CD14-positive monocyte (primary cell): Measurements from ENCODE around the gene PIP5K1A. TPM values are rescaled to one million over a fixed set of nuclear protein-coding genes. Genes with fewer than 3 reads are reported as not detected.

Experiments
- DNase-seq, 3 donors: peaks; one replicate each; pipeline ENCODE4 v3.0.0-alpha.2; 2011 to 2022
- H2AFZ ChIP-seq: 2 replicates; pipeline ENCODE4 v1.6.0; 2012; ENCODE audit warnings: mild to moderate bottlenecking, low read depth, low read length, inconsistent platforms; ENCODE audit not compliant: insufficient read depth, poor library complexity, severe bottlenecking
- H3K27ac ChIP-seq, 2 donors: 1 replicate in 1 of 2; 2 replicates in 1 of 2; pipeline ENCODE4 v1.5.1; 2012 to 2013; ENCODE audit warnings: low read length in 2 of 2, control low read depth in 1 of 2, inconsistent platforms in 1 of 2, low read depth in 1 of 2, mild to moderate bottlenecking in 1 of 2
- H3K27me3 ChIP-seq, 2 donors: one replicate each; pipeline versions ENCODE4 v1.6.0 to v1.6.1; 2011 to 2013; ENCODE audit warnings: low read length in 2 of 2; ENCODE audit not compliant: control insufficient read depth in 2 of 2, insufficient read depth in 2 of 2
- H3K36me3 ChIP-seq, 2 donors: replicated peaks in 1 of 2; 1 replicate in 1 of 2; 2 replicates in 1 of 2; pipeline versions ENCODE4 v1.5.1 to v1.6.1; 2012 to 2013; ENCODE audit warnings: low read length in 2 of 2, control low read depth in 1 of 2, inconsistent platforms in 1 of 2, mild to moderate bottlenecking in 1 of 2; ENCODE audit not compliant: insufficient read depth in 2 of 2, control insufficient read depth in 1 of 2
- H3K4me1 ChIP-seq, 2 donors: 1 replicate in 1 of 2; 2 replicates in 1 of 2; pipeline versions ENCODE4 v1.5.1 to v1.6.1; 2012 to 2013; ENCODE audit warnings: low read length in 2 of 2, control low read depth in 1 of 2, inconsistent platforms in 1 of 2, mild to moderate bottlenecking in 1 of 2, moderate library complexity in 1 of 2; ENCODE audit not compliant: insufficient read depth in 2 of 2, control insufficient read depth in 1 of 2
- H3K4me2 ChIP-seq: replicated peaks from 2 replicates; pipeline ENCODE3; 2012; ENCODE audit warnings: low read length, moderate library complexity, mild to moderate bottlenecking; ENCODE audit not compliant: poor library complexity, severe bottlenecking; ENCODE audit errors: extremely low read depth
- H3K4me3 ChIP-seq, 3 experiments: fragments of 200-600 bp in 1 of 3; sonication (generic) in 1 of 3; replicated peaks in 1 of 3; 1 replicate in 2 of 3; 2 replicates in 1 of 3; pipeline ENCODE4 v1.5.1; 2011 to 2013; ENCODE audit warnings: low read length in 3 of 3, mild to moderate bottlenecking in 3 of 3, control low read depth in 2 of 3, low read depth in 2 of 3, inconsistent platforms in 1 of 3, moderate library complexity in 1 of 3
- H3K79me2 ChIP-seq: 2 replicates; pipeline ENCODE4 v1.6.0; 2012; ENCODE audit warnings: mild to moderate bottlenecking, control low read depth, inconsistent platforms, low read length, moderate library complexity; ENCODE audit not compliant: insufficient read depth
- H3K9ac ChIP-seq: 2 replicates; pipeline ENCODE4 v1.6.0; 2017; ENCODE audit warnings: low read length, mild to moderate bottlenecking; ENCODE audit not compliant: insufficient read depth, poor library complexity, severe bottlenecking
- H3K9me3 ChIP-seq, 2 donors: replicated peaks in 1 of 2; 1 replicate in 1 of 2; 2 replicates in 1 of 2; pipeline versions ENCODE4 v1.5.1 to v1.6.1; 2012 to 2013; ENCODE audit warnings: low read length in 2 of 2, control low read depth in 1 of 2; ENCODE audit not compliant: control insufficient read depth in 1 of 2, insufficient read depth in 1 of 2
- H4K20me1 ChIP-seq: 2 replicates; pipeline ENCODE4 v1.6.0; 2012; ENCODE audit warnings: mild to moderate bottlenecking, low read length, control low read depth, moderate library complexity; ENCODE audit not compliant: insufficient read depth
- H3K27ac Mint-ChIP-seq, 7 donors: one replicate each; pipeline ENCODE4 v1.8.0; 2020; ENCODE audit warnings: mild to moderate bottlenecking in 7 of 7, mixed read lengths in 7 of 7, moderate library complexity in 6 of 7, inconsistent platforms in 2 of 7
- H3K27me3 Mint-ChIP-seq, 3 donors: one replicate each; pipeline ENCODE4 v1.8.0; 2021 to 2022; ENCODE audit warnings: low read depth in 3 of 3, mild to moderate bottlenecking in 3 of 3, mixed read lengths in 3 of 3, moderate library complexity in 3 of 3, inconsistent platforms in 1 of 3
- H3K36me3 Mint-ChIP-seq, 2 donors: one replicate each; pipeline ENCODE4 v1.8.0; 2020; ENCODE audit warnings: mixed read lengths in 2 of 2, inconsistent platforms in 1 of 2, mild to moderate bottlenecking in 1 of 2
- H3K4me1 Mint-ChIP-seq: one replicate; pipeline ENCODE4 v1.8.0; 2020; ENCODE audit warnings: mild to moderate bottlenecking, mixed read lengths
- H3K4me3 Mint-ChIP-seq, 2 donors: one replicate each; pipeline ENCODE4 v1.8.0; 2020; ENCODE audit warnings: mild to moderate bottlenecking in 2 of 2, mixed read lengths in 2 of 2, moderate library complexity in 1 of 2
- H3K9me3 Mint-ChIP-seq, 7 donors: one replicate each; pipeline ENCODE4 v1.8.0; 2020 to 2022; ENCODE audit warnings: mixed read lengths in 7 of 7, mild to moderate bottlenecking in 6 of 7, moderate library complexity in 6 of 7, inconsistent platforms in 2 of 7
- WGBS: methylation state at CpG from one replicate; pipeline ENCODE4 v1.1.5; 2013; ENCODE audit warnings: missing lambda C conversion rate; ENCODE audit not compliant: insufficient coverage; 5-methylcytosine and 5-hydroxymethylcytosine counted together
- intact Hi-C, 2 donors: fragments of 100-400 bp; cut with micrococcal nuclease; formaldehyde crosslinking; loops; one replicate each; pipeline versions ENCODE4 v1.15.0 to v1.15.1; 2023
- polyA plus RNA-seq, 3 donors: library from polyadenylated mRNA; depleted of rRNA in 1 of 3; unstranded in 2 of 3; stranded (reverse) in 1 of 3; fragments of 300-500 nt in 2 of 3; fragments of >200 nt in 1 of 3; fragmentation: Illumina TruSeq in 2 of 3; gene quantifications; 1 replicate in 2 of 3; 2 replicates in 1 of 3; pipeline ENCODE4 v1.2.3, GENCODE V29; 2012 to 2021
- TF ChIP-seq, protein P1 (sequence below): fragments of 200-600 bp; IDR thresholded peaks from one replicate; pipeline ENCODE4 v1.8.0; 2022; ENCODE audit warnings: antibody characterized with exemption, mild to moderate bottlenecking

PIP5K1A gene
- polyA plus RNA-seq, 3 donors, result 10.8 to 47.7 (median 11.7) TPM

GRCh38 chr1:151242442-151242841 lies 44.1 kb downstream of the PIP5K1A start:
- peaks cover 7 to 9% of the 10 kb centered on the region in 2 donors for H3K4me1 ChIP-seq
- peaks cover 92 to 99% of the 10 kb centered on the region in 2 donors for H3K36me3 ChIP-seq
- Mint-ChIP-seq H3K9me3 (peaks cover 0 to 2% (median 0%) of the 10 kb centered on the region in 7 donors), H3K27ac (peak overlapping the region in 1 of 7 donors; percentile 63), H3K36me3 (peaks cover 79 to 99% of the 10 kb centered on the region in 2 donors), H3K4me1 (peaks cover 10% of the 10 kb centered on the region), H3K27me3 (no peaks in the 10 kb centered on the region), H3K4me3 (no peak overlapping the region)
- 100% methylated on average over 1 of the region's 2 CpGs for WGBS
- DNase-seq, result no peak
- no peak overlapping the region for H3K4me2 ChIP-seq
- H4K20me1 ChIP-seq, result peaks cover 3% of the 10 kb centered on the region
- H3K27me3 ChIP-seq, result no peaks in the 10 kb centered on the region
- no peak overlapping the region for H3K4me3 ChIP-seq
- intact Hi-C loops, result no loop called here
- no peak overlapping the region for H2AFZ ChIP-seq
- H3K9me3 ChIP-seq, result no peaks in the 10 kb centered on the region
- no peaks in the 10 kb centered on the region for H3K79me2 ChIP-seq
- no peak overlapping the region for H3K9ac ChIP-seq
- TF ChIP-seq, protein P1, sequence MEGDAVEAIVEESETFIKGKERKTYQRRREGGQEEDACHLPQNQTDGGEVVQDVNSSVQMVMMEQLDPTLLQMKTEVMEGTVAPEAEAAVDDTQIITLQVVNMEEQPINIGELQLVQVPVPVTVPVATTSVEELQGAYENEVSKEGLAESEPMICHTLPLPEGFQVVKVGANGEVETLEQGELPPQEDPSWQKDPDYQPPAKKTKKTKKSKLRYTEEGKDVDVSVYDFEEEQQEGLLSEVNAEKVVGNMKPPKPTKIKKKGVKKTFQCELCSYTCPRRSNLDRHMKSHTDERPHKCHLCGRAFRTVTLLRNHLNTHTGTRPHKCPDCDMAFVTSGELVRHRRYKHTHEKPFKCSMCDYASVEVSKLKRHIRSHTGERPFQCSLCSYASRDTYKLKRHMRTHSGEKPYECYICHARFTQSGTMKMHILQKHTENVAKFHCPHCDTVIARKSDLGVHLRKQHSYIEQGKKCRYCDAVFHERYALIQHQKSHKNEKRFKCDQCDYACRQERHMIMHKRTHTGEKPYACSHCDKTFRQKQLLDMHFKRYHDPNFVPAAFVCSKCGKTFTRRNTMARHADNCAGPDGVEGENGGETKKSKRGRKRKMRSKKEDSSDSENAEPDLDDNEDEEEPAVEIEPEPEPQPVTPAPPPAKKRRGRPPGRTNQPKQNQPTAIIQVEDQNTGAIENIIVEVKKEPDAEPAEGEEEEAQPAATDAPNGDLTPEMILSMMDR, result no peak
- H3K27ac ChIP-seq, result no peak overlapping the region

DNA sequence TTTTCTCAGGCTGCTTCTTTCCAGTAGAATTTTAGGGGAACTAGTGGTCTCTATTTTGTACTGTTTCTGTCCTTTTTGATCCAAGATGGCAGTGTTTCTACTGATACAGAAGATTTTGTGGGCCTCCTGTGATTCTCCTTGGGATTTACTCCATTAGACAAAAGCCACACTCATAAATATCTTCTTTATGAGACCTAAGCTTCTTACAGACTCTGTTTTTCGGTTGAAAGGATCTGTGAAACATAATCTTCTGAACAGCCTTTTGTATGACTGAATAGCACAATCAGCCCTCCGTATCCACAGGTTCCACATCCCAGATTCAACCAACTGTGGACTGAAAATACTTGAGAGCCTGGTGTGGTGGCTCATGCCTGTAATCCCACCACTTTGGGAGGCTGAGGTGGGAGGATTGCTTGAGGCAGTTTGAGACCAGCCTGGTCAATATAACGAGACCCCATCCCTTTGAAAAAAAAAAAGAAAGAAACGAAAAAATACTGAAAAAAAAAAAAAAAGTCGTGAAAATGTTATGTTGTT lies 45.4 kb downstream of the PIP5K1A start:
- no peak overlapping the region for H2AFZ ChIP-seq
- H3K36me3 ChIP-seq, result peaks cover 92 to 100% of the 10 kb centered on the region in 2 donors
- no peaks in the 10 kb centered on the region for H4K20me1 ChIP-seq
- peaks cover 0 to 2% (median 0%) of the 10 kb centered on the region in 7 donors for H3K9me3 Mint-ChIP-seq
- no peaks in the 10 kb centered on the region for H3K79me2 ChIP-seq
- intact Hi-C loops, result no loop called here
- H3K27ac Mint-ChIP-seq, result no peak overlapping the region
- H3K9ac ChIP-seq, result no peak overlapping the region
- no peaks in the 10 kb centered on the region for H3K9me3 ChIP-seq
- no peaks in the 10 kb centered on the region for H3K27me3 Mint-ChIP-seq
- no peaks in the 10 kb centered on the region for H3K27me3 ChIP-seq
- no peaks in the 10 kb centered on the region for H3K4me1 Mint-ChIP-seq
- H3K4me1 ChIP-seq, result no peaks in the 10 kb centered on the region
- no peak overlapping the region for H3K27ac ChIP-seq
- no CpG with 5 or more reads among the region's 5 CpGs for WGBS
- DNase-seq, result no peak
- no peak overlapping the region for H3K4me3 Mint-ChIP-seq
- no peak overlapping the region for H3K4me3 ChIP-seq
- H3K4me2 ChIP-seq, result no peak overlapping the region
- H3K36me3 Mint-ChIP-seq, result peaks cover 82 to 100% of the 10 kb centered on the region in 2 donors
- TF ChIP-seq, protein P1, result no peak
